GM13976 (cell line): ENCODE measurements around the gene PATZ1.

Source experiments
- DNase-seq: peaks from one replicate; pipeline ENCODE4 v3.0.0; 2012; ENCODE audit warnings: low spot score
- CTCF ChIP-seq: IDR thresholded peaks from 2 replicates; pipeline ENCODE4 v1.5.1; 2012; ENCODE audit warnings: borderline replicate concordance, mild to moderate bottlenecking; ENCODE audit not compliant: insufficient read depth; ENCODE audit errors: extremely low read depth, missing control alignments, control extremely low read depth
- in situ Hi-C: fragments of 300-500 bp; cut with MboI; formaldehyde crosslinking; loops from one replicate; pipeline ENCODE4 v1.12.0; 2022; ENCODE audit warnings: low sequenced_read_pairs, mixed read lengths, inconsistent platforms; ENCODE audit not compliant: unreplicated experiment

Gene PATZ1

GRCh38 chr22:31347251-31348008 lies 1.3 kb upstream of the PATZ1 start:
- no peak for TF ChIP-seq CTCF
- peak; percentile 74 for DNase-seq
- in situ Hi-C loops, result no loop called here

GRCh38 chr22:31346733-31347250 lies 646 bp upstream of the PATZ1 start:
- in situ Hi-C loops, result no loop called here
- DNase-seq, result peak; percentile 88
- no peak for TF ChIP-seq CTCF

GRCh38 chr22:31345331-31346254 lies 553 bp downstream of the PATZ1 start:
- peak; percentile 95 for DNase-seq
- TF ChIP-seq CTCF, result peak; percentile 99
- in situ Hi-C loops, result no loop called here

- TF ChIP-seq CTCF, result no peak
- in situ Hi-C loops, result no loop called here
- no peak for DNase-seq
Measured at GRCh38 chr22:31344578-31345330, 1.4 kb downstream of the PATZ1 start.

- DNase-seq, result no peak
- no peak for TF ChIP-seq CTCF
- in situ Hi-C loops, result no loop called here
Measured at GRCh38 chr22:31344256-31344577, 1.9 kb downstream of the PATZ1 start.
